Effector memory CD8-positive, alpha-beta T cell (primary cell): Measurements from ENCODE around the gene MAP4K5.
A peak's percentile ranks its signal among the peaks of the same experiment; 100 is the strongest.

Experiments
- ATAC-seq: fragments of 150-1000 bp; cut with Tn5 transposase; replicated peaks from 2 replicates; pipeline ENCODE4 v1.10.0; 2021; ENCODE audit warnings: mild to moderate bottlenecking, moderate library complexity
- DNase-seq, 3 experiments: peaks; one replicate each; pipeline ENCODE4 v3.0.0; 2021
- H3K27ac Mint-ChIP-seq, 2 donors: one replicate each; pipeline ENCODE4 v1.8.0; 2022; ENCODE audit warnings: mild to moderate bottlenecking in 2 of 2, mixed read lengths in 2 of 2, moderate library complexity in 2 of 2
- H3K27me3 Mint-ChIP-seq, 2 donors: one replicate each; pipeline ENCODE4 v1.8.0; 2022; ENCODE audit warnings: mixed read lengths in 2 of 2
- H3K36me3 Mint-ChIP-seq: one replicate; pipeline ENCODE4 v1.8.0; 2022; ENCODE audit warnings: mild to moderate bottlenecking, moderate library complexity, mixed read lengths; ENCODE audit not compliant: insufficient read depth
- H3K4me1 Mint-ChIP-seq, 2 donors: one replicate each; pipeline ENCODE4 v1.8.0; 2022; ENCODE audit warnings: low read depth in 2 of 2, mixed read lengths in 2 of 2
- H3K4me3 Mint-ChIP-seq, 2 donors: one replicate each; pipeline ENCODE4 v1.8.0; 2022; ENCODE audit warnings: mild to moderate bottlenecking in 2 of 2, mixed read lengths in 2 of 2, moderate library complexity in 2 of 2
- H3K9me3 Mint-ChIP-seq, 2 donors: one replicate each; pipeline ENCODE4 v1.8.0; 2022; ENCODE audit warnings: mixed read lengths in 2 of 2

The MAP4K5 gene

GRCh38 chr14:50397390-50398188 lies 134.8 kb downstream of the MAP4K5 start:
- Mint-ChIP-seq H3K27me3 (no peaks in the 10 kb centered on the region), H3K4me1 (peaks cover 4 to 9% of the 10 kb centered on the region in 2 donors), H3K4me3 (peak overlapping the region; percentile 81 to 91), H3K9me3 (no peaks in the 10 kb centered on the region), H3K36me3 (no peaks in the 10 kb centered on the region), H3K27ac (peak overlapping the region in 1 of 2 donors; percentile 67)
- DNase-seq = no peak
- ATAC-seq = no peak

DNA sequence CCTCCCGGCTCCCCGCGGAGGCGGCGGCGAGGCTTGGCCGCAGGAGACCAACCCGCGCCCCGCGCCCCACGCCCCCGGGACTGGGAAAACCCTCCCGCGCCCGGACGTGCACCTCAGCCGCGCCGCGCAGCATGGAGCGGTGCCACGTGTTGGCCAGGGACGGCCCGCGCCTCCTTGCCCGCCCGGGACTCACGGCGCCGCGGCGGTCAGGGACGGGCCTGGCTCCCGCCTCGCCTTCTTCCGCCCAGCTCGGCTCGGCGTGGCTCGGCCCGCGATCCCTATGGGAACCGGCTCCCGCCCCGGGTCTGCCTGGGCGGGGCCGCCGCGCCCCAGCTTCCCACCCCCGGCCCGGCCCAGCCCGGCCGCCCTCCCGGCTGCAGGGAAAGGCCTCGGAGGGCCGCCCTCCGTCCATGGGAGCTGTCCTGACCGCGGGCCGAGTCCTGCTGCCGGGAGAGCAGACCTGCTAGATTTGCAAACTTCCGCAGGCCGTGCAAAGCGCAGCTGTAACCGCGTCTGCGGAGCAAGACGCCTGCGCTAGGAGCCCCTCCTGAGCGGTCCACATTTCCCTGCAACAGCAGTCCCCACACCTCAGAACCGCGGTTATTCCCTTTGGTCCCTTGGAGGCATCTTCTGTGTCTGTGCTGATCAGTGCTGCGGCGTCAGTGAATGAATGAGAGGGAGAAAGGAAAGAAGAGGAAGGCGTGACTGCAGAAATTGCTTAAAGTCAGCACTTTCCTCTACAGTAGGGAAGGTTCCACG lies 135.6 kb downstream of the MAP4K5 start, which contains the start of gene CDKL1:
TSS of gene CDKL1 (minus strand) at position 251 of the 759 bp plus-strand sequence. CDS start 1,013 bp downstream, outside the sequence.
- ATAC-seq = peak; percentile 81
- no peaks in the 10 kb centered on the region for H3K36me3 Mint-ChIP-seq
- peak within 1 kb of the TSS in 1 of 2 donors; percentile 67 for H3K27ac Mint-ChIP-seq
- H3K27me3 Mint-ChIP-seq = no peaks in the 10 kb centered on the region
- peak; percentile 17 to 18 (median 17) for DNase-seq
- no peaks in the 10 kb centered on the region for H3K9me3 Mint-ChIP-seq
- H3K4me1 Mint-ChIP-seq = peaks cover 4 to 9% of the 10 kb centered on the region in 2 donors
- H3K4me3 Mint-ChIP-seq = peak within 1 kb of the TSS; percentile 81 to 91

DNA sequence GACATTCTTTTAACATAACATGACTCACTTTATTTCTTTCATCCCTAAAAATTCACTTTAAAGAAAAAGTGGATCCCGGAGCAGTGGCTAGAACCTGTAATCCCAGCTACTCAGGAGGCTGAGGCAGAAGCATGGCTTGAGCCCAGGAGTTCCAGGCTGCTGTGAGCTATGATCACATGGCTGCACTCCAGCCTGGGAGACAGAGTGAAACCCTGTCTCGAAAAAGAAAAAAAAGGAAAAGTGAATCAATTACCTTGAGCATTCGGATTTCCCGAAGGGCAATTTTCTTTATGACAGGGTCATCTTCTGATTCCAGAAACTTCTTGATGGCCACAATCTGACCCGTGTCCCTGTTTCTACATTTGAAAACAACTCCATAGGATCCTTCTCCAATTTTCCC lies 136.9 kb downstream of the MAP4K5 start:
- H3K36me3 Mint-ChIP-seq = no peaks in the 10 kb centered on the region
- peak overlapping the region; percentile 81 to 91 for H3K4me3 Mint-ChIP-seq
- no peak for DNase-seq
- peaks cover 4 to 9% of the 10 kb centered on the region in 2 donors for H3K4me1 Mint-ChIP-seq
- no peak for ATAC-seq
- no peak overlapping the region for H3K27ac Mint-ChIP-seq
- no peaks in the 10 kb centered on the region for H3K9me3 Mint-ChIP-seq
- no peaks in the 10 kb centered on the region for H3K27me3 Mint-ChIP-seq

DNA sequence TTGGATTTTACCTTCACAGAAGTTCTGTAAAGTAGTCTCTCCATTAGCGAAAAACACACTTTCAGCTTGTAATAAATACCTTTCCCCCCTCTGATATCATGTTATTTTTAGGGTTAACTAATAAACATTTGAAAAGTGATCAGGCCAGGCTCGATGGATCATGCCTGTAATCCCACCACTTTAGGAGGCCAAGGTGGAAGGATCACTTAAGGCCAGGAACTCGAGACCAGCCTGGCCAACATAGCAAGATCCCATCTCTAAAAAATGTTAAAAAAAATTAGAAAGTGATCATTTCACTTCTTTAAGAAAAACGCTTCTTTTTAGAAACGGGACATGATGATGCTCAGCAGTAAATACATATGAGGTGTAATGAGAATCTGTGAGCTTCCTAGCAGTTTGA lies 137.7 kb downstream of the MAP4K5 start:
- Mint-ChIP-seq H3K4me1 (peaks cover 4 to 9% of the 10 kb centered on the region in 2 donors), H3K9me3 (no peaks in the 10 kb centered on the region), H3K4me3 (peak overlapping the region in 1 of 2 donors; percentile 91), H3K36me3 (no peaks in the 10 kb centered on the region), H3K27ac (no peak overlapping the region), H3K27me3 (no peaks in the 10 kb centered on the region)
- ATAC-seq (no peak), DNase-seq (no peak)

DNA sequence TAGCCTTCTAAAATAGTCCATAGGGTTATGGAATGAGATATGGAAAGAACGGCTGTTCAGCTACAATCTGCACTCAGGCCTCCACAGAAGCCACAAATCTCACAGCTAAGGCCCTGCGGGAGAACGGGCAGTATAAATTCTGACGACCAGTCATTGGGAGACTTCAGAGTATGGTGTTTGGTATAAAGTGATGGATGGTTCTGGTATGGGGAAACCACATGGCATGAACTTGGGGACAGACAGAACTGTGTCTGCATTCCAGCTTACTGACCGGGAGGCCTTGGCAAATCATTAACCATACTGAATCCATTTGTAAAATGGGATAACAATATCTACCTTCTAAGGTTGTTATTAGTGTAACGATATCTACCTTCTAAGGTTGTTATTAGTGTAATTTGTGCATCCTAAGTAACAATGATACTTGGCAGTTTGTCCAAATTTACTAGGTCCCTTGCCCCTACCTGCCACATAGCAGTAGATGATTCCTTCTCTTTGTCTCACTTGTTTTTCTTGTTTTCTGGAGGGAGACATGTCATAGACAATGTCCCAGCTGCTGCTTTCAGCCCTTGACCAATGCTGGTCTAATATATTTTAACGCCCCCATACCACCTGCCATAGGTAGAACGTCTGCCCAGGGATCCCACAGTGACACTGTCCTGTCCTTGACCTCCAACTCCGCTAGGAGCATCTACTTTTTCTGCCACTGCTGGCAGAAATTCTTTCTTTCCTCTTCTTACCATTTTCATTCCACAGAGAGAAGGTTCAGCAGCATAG lies 142.5 kb downstream of the MAP4K5 start:
- no peaks in the 10 kb centered on the region for H3K9me3 Mint-ChIP-seq
- DNase-seq (no peak), ATAC-seq (no peak)
- no peaks in the 10 kb centered on the region for H3K36me3 Mint-ChIP-seq
- no peaks in the 10 kb centered on the region for H3K27me3 Mint-ChIP-seq
- no peak overlapping the region for H3K27ac Mint-ChIP-seq
- no peak overlapping the region for H3K4me3 Mint-ChIP-seq
- H3K4me1 Mint-ChIP-seq = no peaks in the 10 kb centered on the region

DNA sequence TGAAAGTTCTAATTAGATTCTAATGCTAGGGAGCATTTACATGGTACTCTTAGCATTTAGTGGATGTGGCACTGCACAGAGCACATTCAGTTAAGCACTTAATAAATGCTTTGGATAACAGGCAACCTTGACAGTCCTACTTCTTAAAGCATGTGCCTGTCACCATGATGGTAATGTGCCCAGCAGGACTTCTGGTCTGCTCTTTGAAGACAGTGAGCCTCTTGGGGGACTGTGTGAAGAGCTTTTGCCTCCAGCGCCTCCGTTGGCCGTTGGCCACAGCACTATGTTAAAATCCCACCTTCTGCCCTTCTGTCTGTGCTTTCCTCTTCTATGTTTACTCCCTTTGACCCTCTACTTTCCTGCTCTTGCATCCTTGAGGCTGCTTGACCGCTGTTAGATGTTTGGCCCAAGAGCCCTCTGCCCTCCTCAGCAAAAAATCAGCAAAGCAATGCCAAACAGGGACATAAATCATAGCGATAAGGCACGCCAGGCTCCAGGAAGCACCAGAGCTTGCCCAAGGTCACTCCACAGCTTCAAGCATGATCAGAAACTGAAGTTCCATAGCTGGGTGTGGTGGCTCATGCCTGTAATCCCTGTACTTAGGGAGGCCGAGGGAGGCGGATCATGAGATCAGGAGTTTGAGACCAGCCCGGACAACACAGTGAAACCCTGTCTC lies 144.0 kb downstream of the MAP4K5 start:
- Mint-ChIP-seq H3K9me3 (no peaks in the 10 kb centered on the region), H3K27me3 (no peaks in the 10 kb centered on the region), H3K36me3 (no peaks in the 10 kb centered on the region), H3K4me1 (no peaks in the 10 kb centered on the region), H3K27ac (no peak overlapping the region), H3K4me3 (no peak overlapping the region)
- no peak for ATAC-seq
- no peak for DNase-seq

GRCh38 chr14:50387548-50387947 lies 144.8 kb downstream of the MAP4K5 start:
- H3K4me1 Mint-ChIP-seq = no peaks in the 10 kb centered on the region
- no peak overlapping the region for H3K27ac Mint-ChIP-seq
- H3K4me3 Mint-ChIP-seq = no peak overlapping the region
- ATAC-seq (no peak), DNase-seq (no peak)
- H3K9me3 Mint-ChIP-seq = no peaks in the 10 kb centered on the region
- no peaks in the 10 kb centered on the region for H3K27me3 Mint-ChIP-seq
- no peaks in the 10 kb centered on the region for H3K36me3 Mint-ChIP-seq

DNA sequence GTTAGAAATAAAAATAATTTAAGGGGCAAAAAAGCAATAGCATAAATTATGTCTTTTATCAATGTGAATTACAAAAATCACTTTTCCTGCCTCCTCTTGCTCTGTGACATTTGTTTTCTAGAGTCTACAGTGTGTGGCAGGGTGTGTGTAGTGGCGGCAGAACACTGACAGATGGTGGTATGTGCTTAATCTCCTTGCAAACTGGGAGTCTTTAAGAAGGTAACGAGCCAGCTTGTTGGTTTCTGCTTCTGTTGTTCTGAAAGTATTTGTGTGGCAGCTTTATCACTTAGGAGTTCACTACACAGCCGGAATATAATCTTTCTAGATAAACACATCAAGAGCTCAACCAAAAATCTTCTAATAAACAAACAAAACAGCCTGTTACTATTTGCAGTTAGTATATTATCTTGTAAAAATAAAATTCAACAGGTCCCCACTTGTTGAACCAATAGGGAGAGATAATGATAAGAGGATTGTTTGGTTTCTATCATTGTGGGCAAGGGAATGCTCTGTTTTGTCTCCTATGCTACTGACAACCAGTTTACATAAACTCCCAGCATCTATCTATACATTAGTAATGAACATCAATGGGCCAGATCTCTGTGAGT lies 148.6 kb downstream of the MAP4K5 start:
- no peak overlapping the region for H3K27ac Mint-ChIP-seq
- DNase-seq = no peak
- no peaks in the 10 kb centered on the region for H3K4me1 Mint-ChIP-seq
- no peak for ATAC-seq
- H3K4me3 Mint-ChIP-seq = no peak overlapping the region
- no peaks in the 10 kb centered on the region for H3K27me3 Mint-ChIP-seq
- no peaks in the 10 kb centered on the region for H3K9me3 Mint-ChIP-seq
- no peaks in the 10 kb centered on the region for H3K36me3 Mint-ChIP-seq

- H3K36me3 Mint-ChIP-seq = no peaks in the 10 kb centered on the region
- ATAC-seq (no peak), DNase-seq (no peak)
- no peak overlapping the region for H3K4me3 Mint-ChIP-seq
- no peaks in the 10 kb centered on the region for H3K4me1 Mint-ChIP-seq
- no peak overlapping the region for H3K27ac Mint-ChIP-seq
- H3K9me3 Mint-ChIP-seq = no peaks in the 10 kb centered on the region
- H3K27me3 Mint-ChIP-seq = no peaks in the 10 kb centered on the region
These were observed 150.5 kb downstream of the MAP4K5 start for GRCh38 chr14:50381823-50382287.

DNA sequence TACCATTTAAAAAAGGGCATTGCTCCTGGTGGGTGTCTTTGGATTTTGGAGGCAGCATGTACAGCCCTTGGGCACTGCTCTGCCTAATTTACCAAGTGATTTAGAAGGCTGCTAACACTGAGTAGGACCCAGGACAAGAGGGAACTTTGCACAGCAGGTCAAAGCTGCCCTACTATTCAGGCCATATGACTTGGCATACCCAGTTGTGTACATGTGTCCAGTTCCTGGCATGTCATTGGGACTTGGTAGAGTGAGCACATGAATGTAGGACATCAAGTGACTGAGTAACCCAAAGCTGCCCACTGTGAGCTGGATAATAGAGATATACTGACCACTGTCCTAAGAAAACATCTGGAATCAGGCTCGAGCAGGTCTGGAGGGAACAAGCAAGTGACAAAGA lies 151.4 kb downstream of the MAP4K5 start:
- H3K36me3 Mint-ChIP-seq = no peaks in the 10 kb centered on the region
- H3K4me3 Mint-ChIP-seq = no peak overlapping the region
- H3K9me3 Mint-ChIP-seq = no peaks in the 10 kb centered on the region
- no peaks in the 10 kb centered on the region for H3K27me3 Mint-ChIP-seq
- ATAC-seq (no peak), DNase-seq (no peak)
- H3K4me1 Mint-ChIP-seq = no peaks in the 10 kb centered on the region
- no peak overlapping the region for H3K27ac Mint-ChIP-seq

DNA sequence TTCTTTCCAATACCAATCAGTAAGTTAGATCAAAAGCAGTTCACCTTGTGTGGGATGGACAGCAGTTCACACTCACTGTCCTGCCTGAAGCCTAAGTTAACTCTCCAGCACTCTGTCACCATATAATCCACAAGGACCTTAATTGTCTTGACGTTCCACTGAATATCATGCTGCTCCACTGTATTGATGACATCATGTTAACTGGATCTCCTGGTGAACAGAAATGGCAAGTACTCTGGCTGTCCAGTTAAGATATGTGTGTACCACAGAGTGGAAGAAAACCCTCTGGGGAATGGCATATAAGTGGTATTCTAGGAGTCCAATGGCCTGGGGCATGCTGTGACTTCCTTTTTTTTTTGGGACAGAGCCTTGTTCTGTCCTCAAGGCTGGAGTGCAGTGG lies 151.9 kb downstream of the MAP4K5 start:
- H3K9me3 Mint-ChIP-seq = no peaks in the 10 kb centered on the region
- H3K4me3 Mint-ChIP-seq = no peak overlapping the region
- DNase-seq (no peak), ATAC-seq (no peak)
- no peaks in the 10 kb centered on the region for H3K4me1 Mint-ChIP-seq
- H3K36me3 Mint-ChIP-seq = no peaks in the 10 kb centered on the region
- no peak overlapping the region for H3K27ac Mint-ChIP-seq
- H3K27me3 Mint-ChIP-seq = no peaks in the 10 kb centered on the region

DNA sequence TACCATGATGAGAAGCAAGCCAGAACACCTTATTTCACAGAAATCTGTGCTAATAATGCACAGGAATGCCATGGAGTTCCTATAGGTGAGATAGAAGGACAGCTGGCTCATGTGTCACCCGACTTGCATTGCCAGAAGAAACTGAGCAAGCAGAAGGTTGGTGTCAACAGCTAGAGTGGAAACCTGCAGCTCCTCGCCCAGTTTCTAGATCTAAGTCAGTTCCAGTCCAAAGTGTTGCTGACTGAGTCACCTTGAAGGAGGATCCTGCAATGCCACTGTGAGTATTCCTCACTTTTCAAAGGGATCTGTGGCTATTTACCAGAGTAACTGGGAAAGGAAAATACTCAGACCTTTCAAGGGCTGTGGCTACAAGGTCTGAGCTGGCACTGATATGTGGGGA lies 152.8 kb downstream of the MAP4K5 start:
- DNase-seq (no peak), ATAC-seq (no peak)
- H3K36me3 Mint-ChIP-seq = no peaks in the 10 kb centered on the region

More for the DNA sequence above, 152.8 kb downstream of the MAP4K5 start:
- no peaks in the 10 kb centered on the region for H3K27me3 Mint-ChIP-seq
- no peaks in the 10 kb centered on the region for H3K4me1 Mint-ChIP-seq
- H3K9me3 Mint-ChIP-seq = no peaks in the 10 kb centered on the region
- no peak overlapping the region for H3K27ac Mint-ChIP-seq
- no peak overlapping the region for H3K4me3 Mint-ChIP-seq
